Sigmoid colon (tissue), 4 donors: ENCODE measurements around the gene HAGH.

Source experiments
- EP300 ChIP-seq, 4 donors: sonication (generic); formaldehyde crosslinking; IDR thresholded peaks; one replicate each; pipeline ENCODE4 v1.6.1; 2017; ENCODE audit warnings: antibody characterized with exemption in 4 of 4
- POLR2AphosphoS5 ChIP-seq, 4 donors: sonication (generic); formaldehyde crosslinking; IDR thresholded peaks; one replicate each; pipeline ENCODE4 v1.6.1; 2017; ENCODE audit warnings: antibody characterized with exemption in 4 of 4
- TF ChIP-seq, protein P1 (sequence below), 4 experiments: fragments of 450-650 bp in 3 of 4; fragments of 200-600 bp in 1 of 4; IDR thresholded peaks; one replicate each; pipeline ENCODE4 v1.5.1; 2016 to 2019; ENCODE audit warnings: antibody characterized with exemption in 4 of 4, mild to moderate bottlenecking in 3 of 4, moderate library complexity in 2 of 4

- no peak for TF ChIP-seq EP300 (IDR thresholded peaks at IDR 0.05)
- TF ChIP-seq, protein P1, sequence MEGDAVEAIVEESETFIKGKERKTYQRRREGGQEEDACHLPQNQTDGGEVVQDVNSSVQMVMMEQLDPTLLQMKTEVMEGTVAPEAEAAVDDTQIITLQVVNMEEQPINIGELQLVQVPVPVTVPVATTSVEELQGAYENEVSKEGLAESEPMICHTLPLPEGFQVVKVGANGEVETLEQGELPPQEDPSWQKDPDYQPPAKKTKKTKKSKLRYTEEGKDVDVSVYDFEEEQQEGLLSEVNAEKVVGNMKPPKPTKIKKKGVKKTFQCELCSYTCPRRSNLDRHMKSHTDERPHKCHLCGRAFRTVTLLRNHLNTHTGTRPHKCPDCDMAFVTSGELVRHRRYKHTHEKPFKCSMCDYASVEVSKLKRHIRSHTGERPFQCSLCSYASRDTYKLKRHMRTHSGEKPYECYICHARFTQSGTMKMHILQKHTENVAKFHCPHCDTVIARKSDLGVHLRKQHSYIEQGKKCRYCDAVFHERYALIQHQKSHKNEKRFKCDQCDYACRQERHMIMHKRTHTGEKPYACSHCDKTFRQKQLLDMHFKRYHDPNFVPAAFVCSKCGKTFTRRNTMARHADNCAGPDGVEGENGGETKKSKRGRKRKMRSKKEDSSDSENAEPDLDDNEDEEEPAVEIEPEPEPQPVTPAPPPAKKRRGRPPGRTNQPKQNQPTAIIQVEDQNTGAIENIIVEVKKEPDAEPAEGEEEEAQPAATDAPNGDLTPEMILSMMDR (IDR thresholded peaks at IDR 0.05) = no peak
- TF ChIP-seq POLR2AphosphoS5 (IDR thresholded peaks at IDR 0.05) = no peak
Observed at GRCh38 chr16:1766231-1766630, 60.4 kb downstream of the HAGH start.
